Endothelial cell of umbilical vein (primary cell): ENCODE data around the gene EYS. TPM values are rescaled to one million over a fixed set of nuclear protein-coding genes. Genes with fewer than 3 reads are reported as not detected.

ENCODE experiments used
- BruUV-seq: library from RNA; stranded (reverse); fragments of 400-500 nt; replicated peaks from 2 replicates; lab custom pipeline; 2021; lab: Mats Ljungman, UMichigan
- CTCF ChIA-PET: fragments of 300-600, 350-600 bp; sonication (Branson Sonifier 250); formaldehyde crosslinking; loops from one replicate; lab custom pipeline; 2021; ENCODE audit warnings: antibody characterized with exemption, inconsistent platforms; lab: Charles Lee
- POLR2A ChIA-PET: fragments of 300-600, 350-600 bp; sonication (Branson Sonifier 250); formaldehyde crosslinking; loops from one replicate; lab custom pipeline; 2021; ENCODE audit warnings: antibody characterized with exemption, inconsistent platforms; lab: Charles Lee
- DNase-seq: peaks from one replicate; pipeline ENCODE4 v3.0.0-alpha.2; 2011; ENCODE audit warnings: low read depth, low spot score
- FAIRE-seq: peaks from 2 replicates; lab custom pipeline; 2011; peaks lifted over from hg19 to GRCh38; lab: Jason Lieb, UNC
- H2AFZ ChIP-seq: 2 replicates; pipeline ENCODE4 v1.6.0; 2012; ENCODE audit warnings: low read depth, low read length, control low read depth, inconsistent platforms
- H3K27ac ChIP-seq: 2 replicates; pipeline ENCODE4 v1.5.1; 2011; ENCODE audit warnings: low read depth, mild to moderate bottlenecking, control low read depth, low read length, moderate library complexity; ENCODE audit not compliant: insufficient read depth
- H3K27me3 ChIP-seq, 2 experiments: 2 replicates each; pipeline versions ENCODE4 v1.6.0 to v1.6.1; 2011; ENCODE audit warnings: low read length in 2 of 2, mixed read lengths in 1 of 2; ENCODE audit not compliant: control insufficient read depth in 2 of 2, insufficient read depth in 2 of 2
- H3K36me3 ChIP-seq, 2 experiments: 2 replicates in 1 of 2; 3 replicates in 1 of 2; pipeline ENCODE4 v1.5.1; 2011; ENCODE audit warnings: low read length in 2 of 2, mild to moderate bottlenecking in 1 of 2, moderate library complexity in 1 of 2; ENCODE audit not compliant: control insufficient read depth in 2 of 2, insufficient read depth in 2 of 2; ENCODE audit errors: extremely low read depth in 1 of 2
- H3K4me1 ChIP-seq: 3 replicates; pipeline ENCODE4 v1.5.1; 2011; ENCODE audit warnings: mild to moderate bottlenecking, low read length; ENCODE audit not compliant: control insufficient read depth, insufficient read depth; ENCODE audit errors: extremely low read depth
- H3K4me2 ChIP-seq: 2 replicates; pipeline ENCODE4 v1.6.1; 2011; ENCODE audit warnings: low read length, control low read depth, mixed read lengths; ENCODE audit not compliant: insufficient read depth
- H3K4me3 ChIP-seq, 3 experiments: fragments of 200-600 bp in 1 of 3; sonication (generic), shearing (Covaris generic) in 1 of 3; replicated peaks in 1 of 3; 2 replicates each; pipeline ENCODE4 v1.5.1; 2011 to 2016; ENCODE audit warnings: control low read depth in 3 of 3, low read length in 3 of 3, mild to moderate bottlenecking in 2 of 3, inconsistent platforms in 1 of 3, low read depth in 1 of 3, moderate library complexity in 1 of 3; ENCODE audit not compliant: insufficient read depth in 1 of 3
- H3K79me2 ChIP-seq: 2 replicates; pipeline ENCODE4 v1.6.0; 2012; ENCODE audit warnings: low read length, inconsistent platforms; ENCODE audit not compliant: control insufficient read depth, insufficient read depth
- H3K9ac ChIP-seq: replicated peaks from 2 replicates; pipeline ENCODE3; 2011; ENCODE audit warnings: low read length, control low read depth; ENCODE audit not compliant: insufficient read depth; ENCODE audit errors: extremely low read depth
- H3K9me1 ChIP-seq: replicated peaks from 3 replicates; pipeline ENCODE4 v1.6.0; 2011; ENCODE audit warnings: mild to moderate bottlenecking, low read length; ENCODE audit not compliant: control insufficient read depth, insufficient read depth; ENCODE audit errors: extremely low read depth
- H3K9me3 ChIP-seq: replicated peaks from 2 replicates; pipeline ENCODE4 v1.5.1; 2012; ENCODE audit warnings: low read length, inconsistent platforms; ENCODE audit not compliant: control insufficient read depth, insufficient read depth
- H4K20me1 ChIP-seq: replicated peaks from 2 replicates; pipeline ENCODE3; 2011; ENCODE audit warnings: mild to moderate bottlenecking, low read length; ENCODE audit not compliant: control insufficient read depth, insufficient read depth; ENCODE audit errors: extremely low read depth
- EZH2 ChIP-seq: IDR thresholded peaks from 2 replicates; pipeline ENCODE4 v1.6.1; 2012; ENCODE audit warnings: borderline replicate concordance, low read depth, mild to moderate bottlenecking, moderate library complexity, low read length, inconsistent platforms; ENCODE audit not compliant: severe bottlenecking
- FOS ChIP-seq: IDR thresholded peaks from 2 replicates; pipeline ENCODE4 v1.6.1; 2011; ENCODE audit warnings: mild to moderate bottlenecking, low read length, moderate library complexity, borderline replicate concordance; ENCODE audit not compliant: insufficient read depth
- GATA2 ChIP-seq: IDR thresholded peaks from 2 replicates; pipeline ENCODE4 v1.7.0; 2011; ENCODE audit warnings: low read depth, mild to moderate bottlenecking, moderate library complexity, mixed read lengths, low read length; ENCODE audit not compliant: insufficient read length, insufficient read depth
- JUN ChIP-seq: IDR thresholded peaks from 2 replicates; pipeline ENCODE4 v1.6.1; 2011; ENCODE audit warnings: borderline replicate concordance, low read depth; ENCODE audit not compliant: insufficient read length, insufficient read depth
- MYC ChIP-seq: IDR thresholded peaks from one replicate; pipeline ENCODE4 v1.6.1; 2011; ENCODE audit warnings: mild to moderate bottlenecking, low read depth, low read length
- POLR2A ChIP-seq: IDR thresholded peaks from 2 replicates; pipeline ENCODE4 v1.6.1; 2012; ENCODE audit warnings: low read depth, mild to moderate bottlenecking, control low read depth, low read length
- POLR2AphosphoS5 ChIP-seq: IDR thresholded peaks from 2 replicates; pipeline ENCODE4 v1.6.1; 2012; ENCODE audit warnings: low read depth, mild to moderate bottlenecking, control low read depth, low read length, moderate library complexity; ENCODE audit not compliant: insufficient read depth
- dilution Hi-C: fragments of 300-500 bp; cut with MboI; formaldehyde crosslinking; loops from one replicate; pipeline ENCODE4 v1.15.0; 2019; ENCODE audit warnings: low sequenced_read_pairs; ENCODE audit not compliant: extremely low pct_ligation_motif_present
- intact Hi-C: fragments of 100-400 bp; cut with micrococcal nuclease; formaldehyde crosslinking; loops from one replicate; pipeline ENCODE4 v1.10.0; 2022
- polyA plus RNA-seq, 4 experiments: library from polyadenylated mRNA; depleted of rRNA in 3 of 4; stranded (reverse) in 3 of 4; unstranded in 1 of 4; fragments of >200 nt; gene quantifications; 2 replicates each; pipeline versions ENCODE4 v1.2.1 to v1.2.3, GENCODE V29; 2011 to 2012; ENCODE audit warnings: missing spikeins in 1 of 4
- total RNA-seq: library from RNA; stranded (reverse); gene quantifications from 2 replicates; pipeline ENCODE4 v1.2.3, GENCODE V29; 2021
- TF ChIP-seq, protein P1 (sequence below), 2 donors: IDR thresholded peaks; 1 replicate in 1 of 2; 2 replicates in 1 of 2; pipeline ENCODE4 v1.5.1; 2011; ENCODE audit warnings: low read length in 2 of 2, mild to moderate bottlenecking in 2 of 2, moderate library complexity in 2 of 2, control low read depth in 1 of 2, inconsistent platforms in 1 of 2, low read depth in 1 of 2; ENCODE audit not compliant: insufficient read depth in 1 of 2; ENCODE audit errors: extremely low read depth in 1 of 2
- TF ChIP-seq, protein P2 (sequence below): IDR thresholded peaks from 2 replicates; pipeline ENCODE4 v1.6.1; 2011; ENCODE audit not compliant: insufficient read depth, insufficient read length

The EYS gene
- total and polyA plus RNA-seq, 2 donors (not counting 3 experiments of a cell fraction or from before 2014, with no cell fraction given), result 0.01 to 0.27 TPM

DNA sequence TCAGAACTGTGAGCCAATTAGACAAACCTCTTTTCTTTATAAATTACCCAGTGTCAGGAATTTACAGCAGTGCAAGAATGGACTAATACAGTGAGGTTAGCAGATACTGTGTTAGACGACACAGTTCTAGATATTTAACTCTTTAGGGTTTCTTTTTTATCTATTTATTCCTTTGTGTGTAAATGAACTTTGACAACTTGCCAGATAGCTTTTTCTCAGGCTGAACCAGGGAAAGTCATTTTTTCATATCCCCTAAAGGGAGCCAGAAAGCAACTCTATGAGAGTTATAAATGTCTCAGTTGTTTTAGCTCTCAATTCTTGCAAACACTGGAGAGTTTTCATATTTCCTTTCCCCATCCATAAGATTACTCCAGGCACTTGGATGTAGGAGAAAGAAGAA, 1794.1 kb downstream of the EYS start:
- H3K9ac ChIP-seq, result no peak overlapping the region
- no peak overlapping the region for H3K4me3 ChIP-seq
- H3K36me3 ChIP-seq, result no peaks in the 10 kb centered on the region
- no TSS peak for BruUV-seq
- TF ChIP-seq, protein P1, sequence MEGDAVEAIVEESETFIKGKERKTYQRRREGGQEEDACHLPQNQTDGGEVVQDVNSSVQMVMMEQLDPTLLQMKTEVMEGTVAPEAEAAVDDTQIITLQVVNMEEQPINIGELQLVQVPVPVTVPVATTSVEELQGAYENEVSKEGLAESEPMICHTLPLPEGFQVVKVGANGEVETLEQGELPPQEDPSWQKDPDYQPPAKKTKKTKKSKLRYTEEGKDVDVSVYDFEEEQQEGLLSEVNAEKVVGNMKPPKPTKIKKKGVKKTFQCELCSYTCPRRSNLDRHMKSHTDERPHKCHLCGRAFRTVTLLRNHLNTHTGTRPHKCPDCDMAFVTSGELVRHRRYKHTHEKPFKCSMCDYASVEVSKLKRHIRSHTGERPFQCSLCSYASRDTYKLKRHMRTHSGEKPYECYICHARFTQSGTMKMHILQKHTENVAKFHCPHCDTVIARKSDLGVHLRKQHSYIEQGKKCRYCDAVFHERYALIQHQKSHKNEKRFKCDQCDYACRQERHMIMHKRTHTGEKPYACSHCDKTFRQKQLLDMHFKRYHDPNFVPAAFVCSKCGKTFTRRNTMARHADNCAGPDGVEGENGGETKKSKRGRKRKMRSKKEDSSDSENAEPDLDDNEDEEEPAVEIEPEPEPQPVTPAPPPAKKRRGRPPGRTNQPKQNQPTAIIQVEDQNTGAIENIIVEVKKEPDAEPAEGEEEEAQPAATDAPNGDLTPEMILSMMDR (IDR thresholded peaks at IDR 0.05; ENCODE audit: extremely low read depth in 1 of 2, insufficient read depth in 1 of 2, low read depth in 1 of 2, low read length in 2 of 2), result no peak
- no peak for TF ChIP-seq FOS
- TF ChIP-seq, protein P2, sequence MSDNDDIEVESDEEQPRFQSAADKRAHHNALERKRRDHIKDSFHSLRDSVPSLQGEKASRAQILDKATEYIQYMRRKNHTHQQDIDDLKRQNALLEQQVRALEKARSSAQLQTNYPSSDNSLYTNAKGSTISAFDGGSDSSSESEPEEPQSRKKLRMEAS, result no peak
- TF ChIP-seq GATA2, result no peak
- no peak for TF ChIP-seq POLR2AphosphoS5
- TF ChIP-seq MYC, result no peak
- TF ChIP-seq JUN, result no peak
- no peak for TF ChIP-seq POLR2A
- no peak for TF ChIP-seq EZH2
- DNase-seq (no peak), FAIRE-seq (no peak)
- dilution Hi-C loops, result no loop called here
- H3K9me3 ChIP-seq, result no peaks in the 10 kb centered on the region
- H3K9me1 ChIP-seq, result no peaks in the 10 kb centered on the region
- CTCF ChIA-PET, result interaction anchor here (1.2 kb wide), 1 partner anchor 9 kb away, joined by 3 read pairs; no protein-coding TSS in a partner anchor
- no peak overlapping the region for H2AFZ ChIP-seq
- no peaks in the 10 kb centered on the region for H3K79me2 ChIP-seq
- H3K27ac ChIP-seq, result no peak overlapping the region
- H4K20me1 ChIP-seq, result no peaks in the 10 kb centered on the region
- peaks cover 0 to 7% of the 10 kb centered on the region in 2 experiments for H3K27me3 ChIP-seq
- POLR2A ChIA-PET, result no interaction called here
- no peaks in the 10 kb centered on the region for H3K4me1 ChIP-seq
- intact Hi-C loops, result no loop called here
- H3K4me2 ChIP-seq, result no peak overlapping the region
